HepG2 (cell line): Measurements from ENCODE around the gene TNFAIP1. TPM values are rescaled to one million over a fixed set of nuclear protein-coding genes. Genes with fewer than 3 reads are reported as not detected.

Experiments used
- EP300 ChIP-seq, 3 experiments: sonication (generic) in 1 of 3; formaldehyde crosslinking in 1 of 3; IDR thresholded peaks; 2 replicates each; pipeline versions ENCODE4 v1.5.1 to v1.6.1; 2011 to 2020; ENCODE audit warnings: low read depth in 2 of 3, low read length in 2 of 3, borderline replicate concordance in 1 of 3, improper control_type of control experiment in 1 of 3, mild to moderate bottlenecking in 1 of 3, missing genetic modification reagents in 1 of 3, moderate library complexity in 1 of 3
- HMGA1 ChIP-seq: sonication (generic); formaldehyde crosslinking; conservative IDR thresholded peaks from 2 replicates; pipeline ENCODE4 v1.4.0; 2020; ENCODE audit warnings: missing genetic modification reagents
- HOMEZ ChIP-seq: IDR thresholded peaks from 2 replicates; pipeline ENCODE4 v1.6.1; 2016; ENCODE audit warnings: low read depth
- RORA ChIP-seq: sonication (generic); formaldehyde crosslinking; IDR thresholded peaks from 2 replicates; pipeline ENCODE4 v1.5.0; 2020; ENCODE audit warnings: mild to moderate bottlenecking, missing genetic modification reagents, moderate library complexity
- SRY ChIP-seq: sonication (generic); formaldehyde crosslinking; IDR thresholded peaks from 2 replicates; pipeline ENCODE4 v1.8.0; 2022; ENCODE audit warnings: mild to moderate bottlenecking, missing genetic modification reagents
- ZBTB1 ChIP-seq: sonication (generic); formaldehyde crosslinking; IDR thresholded peaks from 2 replicates; pipeline ENCODE4 v1.4.0; 2020; ENCODE audit warnings: missing genetic modification reagents, borderline replicate concordance
- ZBTB34 ChIP-seq: sonication (generic); formaldehyde crosslinking; IDR thresholded peaks from 2 replicates; pipeline ENCODE4 v1.8.0; 2022; ENCODE audit warnings: mild to moderate bottlenecking, missing genetic modification reagents
- ZKSCAN5 ChIP-seq: sonication (generic); formaldehyde crosslinking; IDR thresholded peaks from 2 replicates; pipeline ENCODE4 v1.5.1; 2020; ENCODE audit warnings: mild to moderate bottlenecking, missing genetic modification reagents
- ZNF354B ChIP-seq: sonication (generic); formaldehyde crosslinking; IDR thresholded peaks from 2 replicates; pipeline ENCODE4 v1.8.0; 2022; ENCODE audit warnings: mild to moderate bottlenecking, missing genetic modification reagents
- ZNF367 ChIP-seq: sonication (generic); formaldehyde crosslinking; IDR thresholded peaks from 2 replicates; pipeline ENCODE4 v1.4.0; 2020; ENCODE audit warnings: missing genetic modification reagents, borderline replicate concordance
- ZNF749 ChIP-seq: sonication (generic); formaldehyde crosslinking; IDR thresholded peaks from 2 replicates; pipeline ENCODE4 v1.8.0; 2022; ENCODE audit warnings: mild to moderate bottlenecking, missing genetic modification reagents, moderate library complexity, borderline replicate concordance
- ZNF773 ChIP-seq: sonication (generic); formaldehyde crosslinking; IDR thresholded peaks from 2 replicates; pipeline ENCODE4 v1.4.0; 2020; ENCODE audit warnings: missing genetic modification reagents, borderline replicate concordance
- ZSCAN22 ChIP-seq: sonication (generic); formaldehyde crosslinking; IDR thresholded peaks from 2 replicates; pipeline ENCODE4 v1.4.0; 2020; ENCODE audit warnings: mild to moderate bottlenecking, missing genetic modification reagents
- ZSCAN29 ChIP-seq: sonication (generic); formaldehyde crosslinking; conservative IDR thresholded peaks from 2 replicates; pipeline ENCODE4 v1.4.0; 2020; ENCODE audit warnings: mild to moderate bottlenecking, missing genetic modification reagents
- polyA plus RNA-seq, 8 experiments: library from polyadenylated mRNA; depleted of rRNA in 3 of 8; stranded (reverse) in 7 of 8; unstranded in 1 of 8; fragments of >200 nt; fragmentation: Illumina TruSeq in 4 of 8; extraction: Trizol in 4 of 8; gene quantifications; 2 replicates each; pipeline versions ENCODE4 v1.2.1 to v1.2.3, GENCODE V29; 2011 to 2016; ENCODE audit warnings: low read depth in 4 of 8, missing spikeins in 1 of 8, mixed read lengths in 1 of 8; ENCODE audit not compliant: insufficient read depth in 1 of 8
- total RNA-seq, 5 experiments: library from RNA; depleted of rRNA; stranded (reverse); fragments of >200 nt; fragmentation: Illumina TruSeq; extraction: Trizol; gene quantifications; 2 replicates each; pipeline ENCODE4 v1.2.3, GENCODE V29; 2016; ENCODE audit warnings: low read depth in 1 of 5
- TF ChIP-seq, protein P1 (sequence below): IDR thresholded peaks from 2 replicates; pipeline ENCODE4 v1.6.1; 2016; ENCODE audit warnings: low read depth, missing genetic modification reagents, missing compliant biosample characterization
- TF ChIP-seq, protein P2 (sequence below): sonication (generic); formaldehyde crosslinking; IDR thresholded peaks from 2 replicates; pipeline ENCODE4 v1.5.0; 2020; ENCODE audit warnings: mild to moderate bottlenecking, missing genetic modification reagents

TNFAIP1 gene
- total and polyA plus RNA-seq, 2 of the 13 experiments (the other 11 are each of a cell fraction or from before 2014, with no cell fraction given) = 17.5 to 40.6 TPM

GRCh38 chr17:28357061-28357900 lies 21.7 kb downstream of the TNFAIP1 start, which contains the start of gene POLDIP2 (continued):
- TF ChIP-seq, protein P1, sequence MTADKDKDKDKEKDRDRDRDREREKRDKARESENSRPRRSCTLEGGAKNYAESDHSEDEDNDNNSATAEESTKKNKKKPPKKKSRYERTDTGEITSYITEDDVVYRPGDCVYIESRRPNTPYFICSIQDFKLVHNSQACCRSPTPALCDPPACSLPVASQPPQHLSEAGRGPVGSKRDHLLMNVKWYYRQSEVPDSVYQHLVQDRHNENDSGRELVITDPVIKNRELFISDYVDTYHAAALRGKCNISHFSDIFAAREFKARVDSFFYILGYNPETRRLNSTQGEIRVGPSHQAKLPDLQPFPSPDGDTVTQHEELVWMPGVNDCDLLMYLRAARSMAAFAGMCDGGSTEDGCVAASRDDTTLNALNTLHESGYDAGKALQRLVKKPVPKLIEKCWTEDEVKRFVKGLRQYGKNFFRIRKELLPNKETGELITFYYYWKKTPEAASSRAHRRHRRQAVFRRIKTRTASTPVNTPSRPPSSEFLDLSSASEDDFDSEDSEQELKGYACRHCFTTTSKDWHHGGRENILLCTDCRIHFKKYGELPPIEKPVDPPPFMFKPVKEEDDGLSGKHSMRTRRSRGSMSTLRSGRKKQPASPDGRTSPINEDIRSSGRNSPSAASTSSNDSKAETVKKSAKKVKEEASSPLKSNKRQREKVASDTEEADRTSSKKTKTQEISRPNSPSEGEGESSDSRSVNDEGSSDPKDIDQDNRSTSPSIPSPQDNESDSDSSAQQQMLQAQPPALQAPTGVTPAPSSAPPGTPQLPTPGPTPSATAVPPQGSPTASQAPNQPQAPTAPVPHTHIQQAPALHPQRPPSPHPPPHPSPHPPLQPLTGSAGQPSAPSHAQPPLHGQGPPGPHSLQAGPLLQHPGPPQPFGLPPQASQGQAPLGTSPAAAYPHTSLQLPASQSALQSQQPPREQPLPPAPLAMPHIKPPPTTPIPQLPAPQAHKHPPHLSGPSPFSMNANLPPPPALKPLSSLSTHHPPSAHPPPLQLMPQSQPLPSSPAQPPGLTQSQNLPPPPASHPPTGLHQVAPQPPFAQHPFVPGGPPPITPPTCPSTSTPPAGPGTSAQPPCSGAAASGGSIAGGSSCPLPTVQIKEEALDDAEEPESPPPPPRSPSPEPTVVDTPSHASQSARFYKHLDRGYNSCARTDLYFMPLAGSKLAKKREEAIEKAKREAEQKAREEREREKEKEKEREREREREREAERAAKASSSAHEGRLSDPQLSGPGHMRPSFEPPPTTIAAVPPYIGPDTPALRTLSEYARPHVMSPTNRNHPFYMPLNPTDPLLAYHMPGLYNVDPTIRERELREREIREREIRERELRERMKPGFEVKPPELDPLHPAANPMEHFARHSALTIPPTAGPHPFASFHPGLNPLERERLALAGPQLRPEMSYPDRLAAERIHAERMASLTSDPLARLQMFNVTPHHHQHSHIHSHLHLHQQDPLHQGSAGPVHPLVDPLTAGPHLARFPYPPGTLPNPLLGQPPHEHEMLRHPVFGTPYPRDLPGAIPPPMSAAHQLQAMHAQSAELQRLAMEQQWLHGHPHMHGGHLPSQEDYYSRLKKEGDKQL (CRISPR knock-in tag) = 0 out of 2 replicates have a peak, but pooled peaks have one; percentile 26
- TF ChIP-seq ZBTB34 (CRISPR knock-in tag) (peak; percentile 75; the same call in 1 of the 2 replicates), ZNF367 (CRISPR knock-in tag) (no peak), ZKSCAN5 (CRISPR knock-in tag) (no peak), ZSCAN22 (CRISPR knock-in tag) (0 out of 2 replicates have a peak, but pooled peaks have one; percentile 23), SRY (no peak; the same call in 1 of the 2 replicates), RORA (CRISPR knock-in tag) (0 out of 2 replicates have a peak, but pooled peaks have one; percentile 26), HOMEZ (CRISPR knock-in tag) (no peak), ZNF354B (0 out of 2 replicates have a peak, but pooled peaks have one; percentile 24), ZNF773 (CRISPR knock-in tag) (peak; percentile 65; the same call in 1 of the 2 replicates), HMGA1 (no peak), ZSCAN29 (CRISPR knock-in tag) (peak; percentile 38; the same call in 1 of the 2 replicates), ZBTB1 (CRISPR knock-in tag) (no peak), ZNF749 (0 out of 2 replicates have a peak, but pooled peaks have one; percentile 73), EP300 (IDR thresholded peaks at IDR 0.05; ENCODE audit: low read depth in 2 of 2, low read length in 2 of 2) (peak in 1 of 2 experiments; percentile 48; a peak in 1 of 4 replicates), EP300 (CRISPR knock-in tag; IDR thresholded peaks at IDR 0.05; ENCODE audit: borderline replicate concordance) (0 out of 2 replicates have a peak, but pooled peaks have one; percentile 26)
- TF ChIP-seq, protein P2, sequence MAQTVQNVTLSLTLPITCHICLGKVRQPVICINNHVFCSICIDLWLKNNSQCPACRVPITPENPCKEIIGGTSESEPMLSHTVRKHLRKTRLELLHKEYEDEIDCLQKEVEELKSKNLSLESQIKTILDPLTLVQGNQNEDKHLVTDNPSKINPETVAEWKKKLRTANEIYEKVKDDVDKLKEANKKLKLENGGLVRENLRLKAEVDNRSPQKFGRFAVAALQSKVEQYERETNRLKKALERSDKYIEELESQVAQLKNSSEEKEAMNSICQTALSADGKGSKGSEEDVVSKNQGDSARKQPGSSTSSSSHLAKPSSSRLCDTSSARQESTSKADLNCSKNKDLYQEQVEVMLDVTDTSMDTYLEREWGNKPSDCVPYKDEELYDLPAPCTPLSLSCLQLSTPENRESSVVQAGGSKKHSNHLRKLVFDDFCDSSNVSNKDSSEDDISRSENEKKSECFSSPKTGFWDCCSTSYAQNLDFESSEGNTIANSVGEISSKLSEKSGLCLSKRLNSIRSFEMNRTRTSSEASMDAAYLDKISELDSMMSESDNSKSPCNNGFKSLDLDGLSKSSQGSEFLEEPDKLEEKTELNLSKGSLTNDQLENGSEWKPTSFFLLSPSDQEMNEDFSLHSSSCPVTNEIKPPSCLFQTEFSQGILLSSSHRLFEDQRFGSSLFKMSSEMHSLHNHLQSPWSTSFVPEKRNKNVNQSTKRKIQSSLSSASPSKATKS (CRISPR knock-in tag) = no peak
